Lower leg skin (tissue), 4 donors: Measurements from ENCODE around the gene DEDD. TPM values are rescaled to one million over a fixed set of nuclear protein-coding genes. Genes with fewer than 3 reads are reported as not detected.

Source experiments
- DNase-seq, 2 donors: peaks; one replicate each; pipeline ENCODE4 v3.0.0-alpha.2; 2019; ENCODE audit warnings: low spot score in 2 of 2
- H3K4me3 ChIP-seq: fragments of 200-600 bp; sonication (generic); 2 replicates; pipeline ENCODE4 v1.5.1; 2017; ENCODE audit warnings: mild to moderate bottlenecking, low read depth; ENCODE audit not compliant: poor library complexity, severe bottlenecking
- POLR2A ChIP-seq, 2 donors: fragments of 450-650 bp; IDR thresholded peaks; one replicate each; pipeline ENCODE4 v1.6.1; 2016 to 2017; ENCODE audit warnings: antibody characterized with exemption in 2 of 2, mild to moderate bottlenecking in 1 of 2, moderate library complexity in 1 of 2
- WGBS, 2 donors: methylation state at CpG; one replicate each; pipeline ENCODE4 v1.1.5; 2018; 5-methylcytosine and 5-hydroxymethylcytosine counted together
- intact Hi-C: fragments of 100-400 bp; cut with DNase I; formaldehyde crosslinking; loops from one replicate; pipeline ENCODE4 v1.15.0; 2023; ENCODE audit warnings: low total_unique reads
- total RNA-seq, 4 donors: library from RNA; depleted of rRNA; stranded (reverse); fragments of >200 nt; gene quantifications; one replicate each; pipeline ENCODE4 v1.1.0, GENCODE V29; 2016
- TF ChIP-seq, protein P1 (sequence below), 3 donors: fragments of 450-650 bp; IDR thresholded peaks; one replicate each; pipeline ENCODE4 v1.5.1; 2016; ENCODE audit warnings: antibody characterized with exemption in 3 of 3, mild to moderate bottlenecking in 3 of 3, moderate library complexity in 2 of 3

The DEDD gene
- total RNA-seq, 4 donors from 2014 or later: 26.6 to 38.2 (median 29.6) TPM

DNA sequence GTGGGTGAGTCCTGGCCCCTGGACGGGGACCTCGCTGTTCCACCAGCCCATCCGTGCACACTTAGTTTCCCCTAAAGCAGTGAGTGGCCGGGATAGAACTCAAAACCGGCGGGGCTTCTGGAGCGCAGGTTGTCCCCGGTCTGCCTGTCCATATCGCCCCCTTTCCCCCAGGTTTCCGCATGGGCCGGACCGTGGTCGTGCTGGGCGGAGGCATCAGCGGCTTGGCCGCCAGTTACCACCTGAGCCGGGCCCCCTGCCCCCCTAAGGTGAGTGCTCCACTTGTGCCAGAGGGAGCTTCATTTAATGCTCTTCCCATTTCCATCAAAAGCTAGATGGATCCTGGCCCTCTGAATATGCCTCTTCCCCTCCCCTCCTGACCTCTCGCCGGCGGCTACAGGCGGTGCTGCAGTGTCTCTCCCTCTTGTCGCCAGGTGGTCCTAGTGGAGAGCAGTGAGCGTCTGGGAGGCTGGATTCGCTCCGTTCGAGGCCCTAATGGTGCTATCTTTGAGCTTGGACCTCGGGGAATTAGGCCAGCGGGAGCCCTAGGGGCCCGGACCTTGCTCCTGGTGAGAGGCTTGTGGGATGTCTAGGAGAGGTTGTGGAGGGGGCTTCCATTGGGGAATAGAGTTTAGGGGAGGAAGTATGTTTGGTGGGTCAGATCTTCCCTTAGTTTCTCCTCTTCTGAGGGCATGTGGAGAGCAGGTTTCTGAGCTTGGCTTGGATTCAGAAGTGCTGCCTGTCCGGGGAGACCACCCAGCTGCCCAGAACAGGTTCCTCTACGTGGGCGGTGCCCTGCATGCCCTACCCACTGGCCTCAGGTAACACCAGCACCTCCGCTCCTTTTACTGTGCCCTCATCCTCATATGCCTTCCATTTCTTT, 34.4 kb upstream of the DEDD start:
- H3K4me3 ChIP-seq: peak overlapping the region; percentile 59
- TF ChIP-seq, protein P1, sequence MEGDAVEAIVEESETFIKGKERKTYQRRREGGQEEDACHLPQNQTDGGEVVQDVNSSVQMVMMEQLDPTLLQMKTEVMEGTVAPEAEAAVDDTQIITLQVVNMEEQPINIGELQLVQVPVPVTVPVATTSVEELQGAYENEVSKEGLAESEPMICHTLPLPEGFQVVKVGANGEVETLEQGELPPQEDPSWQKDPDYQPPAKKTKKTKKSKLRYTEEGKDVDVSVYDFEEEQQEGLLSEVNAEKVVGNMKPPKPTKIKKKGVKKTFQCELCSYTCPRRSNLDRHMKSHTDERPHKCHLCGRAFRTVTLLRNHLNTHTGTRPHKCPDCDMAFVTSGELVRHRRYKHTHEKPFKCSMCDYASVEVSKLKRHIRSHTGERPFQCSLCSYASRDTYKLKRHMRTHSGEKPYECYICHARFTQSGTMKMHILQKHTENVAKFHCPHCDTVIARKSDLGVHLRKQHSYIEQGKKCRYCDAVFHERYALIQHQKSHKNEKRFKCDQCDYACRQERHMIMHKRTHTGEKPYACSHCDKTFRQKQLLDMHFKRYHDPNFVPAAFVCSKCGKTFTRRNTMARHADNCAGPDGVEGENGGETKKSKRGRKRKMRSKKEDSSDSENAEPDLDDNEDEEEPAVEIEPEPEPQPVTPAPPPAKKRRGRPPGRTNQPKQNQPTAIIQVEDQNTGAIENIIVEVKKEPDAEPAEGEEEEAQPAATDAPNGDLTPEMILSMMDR (IDR thresholded peaks at IDR 0.05): no peak
- TF ChIP-seq POLR2A (IDR thresholded peaks at IDR 0.05): no peak
- intact Hi-C loops: no loop called here
- DNase-seq: no peak
- WGBS, 2 donors: 4 to 5% methylated on average over 33 of the region's 33 CpGs

DNA sequence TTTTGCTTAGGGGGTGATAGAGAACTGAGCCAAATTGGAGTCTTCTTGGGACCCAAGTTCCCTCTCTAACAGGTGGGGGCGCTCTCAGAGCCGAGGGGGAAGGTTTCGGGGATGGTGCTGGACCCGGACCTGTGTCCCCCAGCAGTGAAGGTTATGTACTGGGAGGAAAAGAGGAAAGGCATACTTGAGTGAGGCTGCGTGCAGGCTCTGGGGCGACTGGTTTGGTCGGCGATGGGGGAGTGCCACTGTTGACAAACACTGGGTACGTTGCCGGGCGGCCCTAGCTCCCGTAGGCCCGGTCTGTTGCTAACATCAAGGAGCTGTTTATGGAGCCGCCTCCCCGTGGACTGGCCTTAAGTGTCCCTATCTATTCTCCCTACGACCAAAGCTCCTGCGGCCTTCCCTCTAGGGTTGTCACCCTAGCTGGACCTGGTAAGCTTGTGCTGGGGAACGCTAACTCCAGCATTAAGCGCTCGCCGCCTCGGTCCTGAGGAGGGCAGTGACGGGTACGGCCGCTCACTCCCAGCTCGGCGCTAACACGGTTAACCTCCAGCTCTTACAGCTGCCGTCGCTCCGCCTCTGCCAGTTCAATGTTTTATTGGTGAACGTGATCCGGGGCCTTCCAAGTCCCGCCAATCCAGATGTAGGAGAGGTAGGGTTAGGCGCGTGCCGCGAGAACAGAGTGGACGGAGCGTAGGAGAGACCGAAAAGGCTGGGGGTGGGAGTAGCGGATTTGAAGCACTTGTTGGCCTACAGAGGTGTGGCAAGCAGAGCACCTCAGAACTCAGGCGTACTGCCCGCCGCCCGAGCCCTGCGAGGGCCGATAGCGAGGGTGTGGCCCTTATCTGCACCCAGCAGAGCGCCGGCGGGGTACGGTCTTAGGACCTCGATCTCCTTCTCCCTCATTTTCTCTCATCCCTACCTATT, 33.5 kb upstream of the DEDD start, which contains the start of gene PPOX:
Gene PPOX (plus strand): TSS at position 685 of the 927 bp plus-strand sequence. CDS start 422 bp downstream, outside the sequence.
- DNase-seq: peak; percentile 98 to 99
- intact Hi-C loops: no loop called here
- TF ChIP-seq POLR2A (IDR thresholded peaks at IDR 0.05): peak in 1 of 2 donors; percentile 14
- TF ChIP-seq, protein P1 (IDR thresholded peaks at IDR 0.05): no peak
- 0 to 1% methylated on average over 46 to 49 of the region's 54 CpGs for WGBS, 2 donors
- H3K4me3 ChIP-seq: peak within 1 kb of the TSS; percentile 59

DNA sequence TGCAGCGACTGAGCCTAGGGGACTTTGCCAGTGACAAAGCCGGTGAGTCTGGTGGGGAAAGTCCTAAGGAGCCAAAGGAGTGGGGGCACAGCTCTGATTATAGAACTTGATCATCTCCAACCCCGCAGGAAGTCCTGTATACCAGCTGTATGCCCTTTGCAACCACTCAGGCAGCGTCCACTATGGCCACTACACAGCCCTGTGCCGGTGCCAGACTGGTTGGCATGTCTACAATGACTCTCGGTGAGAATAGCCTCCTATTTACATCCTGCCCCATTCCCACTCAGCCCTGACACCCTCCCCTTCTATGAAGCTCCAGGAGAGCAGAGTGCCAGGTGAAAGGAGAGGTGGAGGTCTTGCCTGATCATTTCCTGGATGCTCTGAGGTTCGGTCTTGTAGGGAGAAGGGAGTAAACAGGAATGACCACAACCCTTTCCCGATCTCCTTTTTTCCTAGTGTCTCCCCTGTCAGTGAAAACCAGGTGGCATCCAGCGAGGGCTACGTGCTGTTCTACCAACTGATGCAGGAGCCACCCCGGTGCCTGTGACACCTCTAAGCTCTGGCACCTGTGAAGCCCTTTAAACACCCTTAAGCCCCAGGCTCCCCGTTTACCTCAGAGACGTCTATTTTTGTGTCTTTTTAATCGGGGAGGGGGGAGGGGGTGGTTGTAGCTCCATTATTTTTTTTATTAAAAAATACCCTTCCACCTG, 32.6 kb upstream of the DEDD start:
- TF ChIP-seq POLR2A (IDR thresholded peaks at IDR 0.05): no peak
- TF ChIP-seq, protein P1 (IDR thresholded peaks at IDR 0.05): no peak
- intact Hi-C loops: no loop called here
- no peak for DNase-seq
- 54 to 57% methylated on average over 14 of the region's 14 CpGs for WGBS, 2 donors
- no peak overlapping the region for H3K4me3 ChIP-seq

DNA sequence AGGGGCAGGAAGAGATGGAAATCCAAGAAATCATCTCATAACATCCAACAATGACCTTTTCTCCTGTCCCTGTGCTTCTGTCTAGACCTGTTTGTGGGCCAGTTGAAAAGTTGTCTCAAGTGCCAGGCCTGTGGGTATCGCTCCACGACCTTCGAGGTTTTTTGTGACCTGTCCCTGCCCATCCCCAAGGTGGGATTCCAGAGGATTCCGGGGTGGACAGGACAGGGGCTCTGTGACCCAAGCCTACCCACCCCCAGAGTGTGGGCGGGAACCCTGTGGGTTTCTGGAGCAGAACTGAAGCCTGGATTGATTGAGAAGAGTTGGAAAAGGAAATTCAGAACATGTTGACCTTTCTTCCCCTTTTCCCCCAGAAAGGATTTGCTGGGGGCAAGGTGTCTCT, 31.3 kb upstream of the DEDD start:
- no peak for TF ChIP-seq POLR2A (IDR thresholded peaks at IDR 0.05)
- TF ChIP-seq, protein P1 (IDR thresholded peaks at IDR 0.05): no peak
- 87 to 90% methylated on average over 5 of the region's 5 CpGs for WGBS, 2 donors

DNA sequence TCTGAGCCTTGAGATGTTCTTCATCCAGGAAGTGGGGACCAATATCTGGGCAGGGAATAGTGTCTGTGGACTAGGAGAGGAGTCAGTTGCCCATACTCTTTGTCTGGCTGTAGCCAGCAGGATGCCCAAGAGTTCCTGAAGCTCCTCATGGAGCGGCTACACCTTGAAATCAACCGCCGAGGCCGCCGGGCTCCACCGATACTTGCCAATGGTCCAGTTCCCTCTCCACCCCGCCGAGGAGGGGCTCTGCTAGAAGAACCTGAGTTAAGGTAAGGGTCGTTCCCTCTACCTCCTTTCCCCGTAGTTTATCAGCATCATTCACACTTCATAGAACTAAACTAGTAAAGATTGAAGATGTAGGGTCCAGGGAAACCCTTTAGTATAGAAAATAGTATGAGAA, 30.3 kb upstream of the DEDD start:
- H3K4me3 ChIP-seq: no peak overlapping the region
- DNase-seq: no peak
- intact Hi-C loops: no loop called here
- 93 to 94% methylated on average over 10 of the region's 10 CpGs for WGBS, 2 donors
- TF ChIP-seq, protein P1 (IDR thresholded peaks at IDR 0.05): no peak
- TF ChIP-seq POLR2A (IDR thresholded peaks at IDR 0.05): no peak

More for the DNA sequence above, 31.3 kb upstream of the DEDD start:
- intact Hi-C loops: no loop called here
- no peak for DNase-seq
- no peak overlapping the region for H3K4me3 ChIP-seq
